GM20431 (cell line): Measurements from ENCODE around the gene ZNF668.
"Not testable (repeated sequence)": the region's sequence is repeated elsewhere in the genome, so short reads cannot be mapped to it uniquely, and the experiment has no call there.

Experiments
- in situ Hi-C: fragments of 300-500 bp; cut with MseI, MboI; formaldehyde crosslinking; loops from one replicate; pipeline ENCODE4 v1.15.0; 2020; ENCODE audit warnings: low sequenced_read_pairs; ENCODE audit not compliant: unreplicated experiment

The ZNF668 gene

GRCh38 chr16:31023252-31023602 is 50.8 kb downstream of the ZNF668 start:
- in situ Hi-C loops = no loop called here

DNA sequence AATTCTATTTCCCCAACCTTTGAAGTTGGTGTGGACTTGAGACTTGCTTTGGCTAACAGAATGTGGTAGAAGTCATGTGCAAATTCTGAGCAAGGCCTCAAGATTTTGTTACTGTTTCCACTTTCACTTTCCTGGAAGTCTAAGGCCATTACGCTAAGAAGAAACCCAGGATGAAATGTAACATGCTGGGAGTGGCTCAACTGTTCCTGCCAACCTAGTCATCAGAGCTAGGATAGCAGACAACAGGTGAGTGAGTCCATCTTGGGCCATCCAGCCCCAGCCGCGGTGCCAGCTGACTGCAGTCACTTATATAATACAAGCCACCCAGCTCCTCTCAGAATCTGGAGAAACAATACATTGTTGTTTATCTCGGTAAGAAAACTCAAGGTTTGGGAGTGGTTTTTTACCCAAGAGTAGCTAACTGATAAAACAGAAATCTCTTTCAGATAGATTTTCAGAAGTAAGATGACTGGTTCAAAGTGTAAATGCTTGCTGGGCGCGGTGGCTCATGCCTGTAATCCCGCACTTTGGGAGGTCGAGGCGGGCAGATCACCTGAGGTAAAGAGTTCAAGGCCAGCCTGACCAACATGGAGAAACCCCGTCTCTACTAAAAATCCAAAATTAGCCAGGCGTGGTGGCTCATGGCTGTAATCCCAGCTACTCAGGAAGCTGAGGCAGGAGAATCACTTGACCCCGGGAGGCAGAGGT is 51.3 kb downstream of the ZNF668 start:
- in situ Hi-C loops = no loop called here

DNA sequence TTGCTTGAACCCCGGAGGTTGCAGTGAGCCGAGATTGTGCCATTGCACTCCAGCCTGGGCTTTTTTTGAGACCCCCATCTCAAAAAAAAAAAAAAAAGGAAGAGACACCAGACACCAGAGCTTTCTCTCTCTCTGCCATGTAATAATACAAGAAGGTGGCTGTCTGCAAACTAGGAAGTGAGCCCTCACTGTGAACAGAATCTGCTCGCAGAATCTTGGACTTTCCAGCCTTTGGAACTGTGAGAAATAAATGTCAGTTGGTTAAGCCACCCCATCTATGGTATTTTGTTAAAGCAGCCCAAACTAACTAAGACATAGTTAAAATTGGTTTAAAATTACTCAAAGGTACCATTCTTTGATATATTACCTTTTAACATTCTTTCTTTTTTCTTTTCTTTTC is 53.5 kb downstream of the ZNF668 start:
- in situ Hi-C loops = no loop called here

- in situ Hi-C loops = not testable (repeated sequence)
Measured at GRCh38 chr16:31017756-31018155, 56.3 kb downstream of the ZNF668 start.

- in situ Hi-C loops = no loop called here
Measured at GRCh38 chr16:31016018-31016417, 58.0 kb downstream of the ZNF668 start.

- in situ Hi-C loops = not testable (repeated sequence)
Measured at GRCh38 chr16:31013292-31013691, 60.7 kb downstream of the ZNF668 start.

DNA sequence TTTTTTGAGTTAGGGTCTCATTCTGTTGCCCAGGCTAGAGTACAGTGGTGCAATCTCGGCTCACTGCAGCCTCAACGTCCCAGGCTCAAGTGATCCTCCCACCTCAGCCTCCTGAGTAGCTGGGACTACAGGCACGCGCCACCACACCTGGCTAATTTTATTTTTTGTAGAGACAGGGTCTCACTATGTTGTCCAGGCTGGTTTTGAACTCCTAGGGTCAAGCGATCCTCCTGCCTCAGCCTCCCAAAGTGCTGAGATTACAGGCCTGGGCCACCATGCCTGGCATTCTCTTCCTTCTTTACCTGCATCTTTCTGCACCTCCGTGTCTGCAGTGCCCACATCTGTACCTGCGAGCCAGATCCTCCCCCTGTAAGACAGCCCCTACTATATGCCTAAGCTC is 62.2 kb downstream of the ZNF668 start:
- in situ Hi-C loops = not testable (repeated sequence)
